ENCODE data around the gene MPPED1. TPM values are rescaled to one million over a fixed set of nuclear protein-coding genes. Genes with fewer than 3 reads are reported as not detected.

The MPPED1 gene
- total RNA-seq, 1 experiment from 2014 or later = not detected

DNA sequence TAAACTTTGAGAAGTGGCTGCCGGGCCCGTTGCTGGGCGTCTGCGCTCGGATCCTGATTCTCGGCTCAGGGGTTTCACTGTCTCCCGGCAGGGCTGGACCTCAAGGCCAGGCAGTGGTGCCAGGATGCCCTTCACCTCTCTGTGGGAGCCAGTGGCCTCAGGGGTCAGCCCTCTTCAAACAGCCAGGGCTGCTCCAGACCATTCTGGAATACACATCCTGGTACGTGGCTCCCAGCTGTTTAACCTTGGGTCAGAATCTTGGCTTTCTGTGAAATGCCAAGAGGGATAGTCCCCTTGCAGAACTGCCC is 70.5 kb downstream of the MPPED1 start:
- BruUV-seq (replicated peaks) = no TSS peak
- H3K4me3 Mint-ChIP-seq (ENCODE audit: low read depth, unreplicated experiment) = no peak overlapping the region
- no peaks in the 10 kb centered on the region for H3K4me1 Mint-ChIP-seq (ENCODE audit: low read depth, unreplicated experiment)
- TF ChIP-seq, protein P1, sequence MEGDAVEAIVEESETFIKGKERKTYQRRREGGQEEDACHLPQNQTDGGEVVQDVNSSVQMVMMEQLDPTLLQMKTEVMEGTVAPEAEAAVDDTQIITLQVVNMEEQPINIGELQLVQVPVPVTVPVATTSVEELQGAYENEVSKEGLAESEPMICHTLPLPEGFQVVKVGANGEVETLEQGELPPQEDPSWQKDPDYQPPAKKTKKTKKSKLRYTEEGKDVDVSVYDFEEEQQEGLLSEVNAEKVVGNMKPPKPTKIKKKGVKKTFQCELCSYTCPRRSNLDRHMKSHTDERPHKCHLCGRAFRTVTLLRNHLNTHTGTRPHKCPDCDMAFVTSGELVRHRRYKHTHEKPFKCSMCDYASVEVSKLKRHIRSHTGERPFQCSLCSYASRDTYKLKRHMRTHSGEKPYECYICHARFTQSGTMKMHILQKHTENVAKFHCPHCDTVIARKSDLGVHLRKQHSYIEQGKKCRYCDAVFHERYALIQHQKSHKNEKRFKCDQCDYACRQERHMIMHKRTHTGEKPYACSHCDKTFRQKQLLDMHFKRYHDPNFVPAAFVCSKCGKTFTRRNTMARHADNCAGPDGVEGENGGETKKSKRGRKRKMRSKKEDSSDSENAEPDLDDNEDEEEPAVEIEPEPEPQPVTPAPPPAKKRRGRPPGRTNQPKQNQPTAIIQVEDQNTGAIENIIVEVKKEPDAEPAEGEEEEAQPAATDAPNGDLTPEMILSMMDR (IDR thresholded peaks at IDR 0.05; ENCODE audit: unreplicated experiment) = no peak
- H3K9me3 Mint-ChIP-seq (ENCODE audit: low read depth, unreplicated experiment) = no peaks in the 10 kb centered on the region
- H3K27me3 Mint-ChIP-seq (ENCODE audit: unreplicated experiment) = peaks cover 18% of the 10 kb centered on the region
- CTCF ChIA-PET = no interaction called here
- H3K27ac Mint-ChIP-seq (ENCODE audit: unreplicated experiment) = no peak overlapping the region
- H3K36me3 Mint-ChIP-seq (ENCODE audit: insufficient read depth, unreplicated experiment) = no peaks in the 10 kb centered on the region
- intact Hi-C loops (cut with micrococcal nuclease; ENCODE audit: unreplicated experiment) = no loop called here
- no peak for DNase-seq

DNA sequence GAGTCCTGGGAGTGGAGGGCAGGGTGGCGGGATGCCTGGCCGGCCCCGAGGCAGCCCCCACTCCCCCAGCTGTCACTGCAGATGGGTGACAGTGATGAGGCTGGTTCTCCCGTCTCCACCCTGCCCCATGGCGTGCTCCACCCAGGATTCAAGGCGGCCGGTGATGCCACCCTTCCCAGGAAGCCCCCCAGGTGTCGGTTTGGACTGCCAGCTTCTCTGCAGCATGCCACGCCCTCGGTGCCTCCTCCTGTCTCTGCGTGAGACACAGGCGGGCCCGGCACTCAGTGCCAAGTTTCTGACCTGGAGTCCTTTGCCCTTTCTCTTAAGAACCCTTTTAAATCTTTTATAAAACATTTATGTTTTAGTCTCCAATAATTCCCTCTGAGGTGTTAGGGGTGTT is 71.5 kb downstream of the MPPED1 start:
- intact Hi-C loops (cut with micrococcal nuclease; ENCODE audit: unreplicated experiment) = no loop called here
- peaks cover 18% of the 10 kb centered on the region for H3K27me3 Mint-ChIP-seq (ENCODE audit: unreplicated experiment)

DNA sequence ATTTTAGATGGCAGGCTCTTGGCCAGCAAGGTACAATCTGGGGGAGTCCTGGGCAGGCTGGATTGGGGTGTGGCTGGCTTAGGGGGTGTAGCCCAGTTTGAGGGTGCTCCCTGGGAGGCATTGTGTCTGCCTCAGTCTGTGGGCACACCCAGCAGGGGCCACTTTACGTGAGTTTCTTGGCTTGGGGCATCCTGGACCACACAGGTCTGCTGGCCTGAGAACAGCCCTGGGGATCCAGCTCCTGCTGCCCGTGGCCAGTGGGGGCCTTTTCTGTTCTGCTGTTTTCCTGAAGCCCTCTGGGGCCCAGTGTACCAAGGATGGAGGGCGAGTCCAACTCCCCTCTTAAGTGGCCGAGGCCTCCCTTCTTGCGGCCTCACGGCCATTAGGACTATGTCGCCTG is 71.9 kb downstream of the MPPED1 start:
- Mint-ChIP-seq H3K4me1 (ENCODE audit: low read depth, unreplicated experiment) (no peaks in the 10 kb centered on the region), H3K27me3 (ENCODE audit: unreplicated experiment) (peaks cover 18% of the 10 kb centered on the region), H3K9me3 (ENCODE audit: low read depth, unreplicated experiment) (no peaks in the 10 kb centered on the region), H3K36me3 (ENCODE audit: insufficient read depth, unreplicated experiment) (no peaks in the 10 kb centered on the region), H3K4me3 (ENCODE audit: low read depth, unreplicated experiment) (no peak overlapping the region), H3K27ac (ENCODE audit: unreplicated experiment) (no peak overlapping the region)
- BruUV-seq (replicated peaks) = no TSS peak
- intact Hi-C loops (cut with micrococcal nuclease; ENCODE audit: unreplicated experiment) = no loop called here
- DNase-seq = no peak
- CTCF ChIA-PET = no interaction called here
- TF ChIP-seq, protein P1 (IDR thresholded peaks at IDR 0.05; ENCODE audit: unreplicated experiment) = no peak

More for the DNA sequence above, 71.5 kb downstream of the MPPED1 start:
- DNase-seq = no peak
- H3K9me3 Mint-ChIP-seq (ENCODE audit: low read depth, unreplicated experiment) = no peaks in the 10 kb centered on the region
- H3K36me3 Mint-ChIP-seq (ENCODE audit: insufficient read depth, unreplicated experiment) = no peaks in the 10 kb centered on the region
- TF ChIP-seq, protein P1 (IDR thresholded peaks at IDR 0.05; ENCODE audit: unreplicated experiment) = no peak
- no peaks in the 10 kb centered on the region for H3K4me1 Mint-ChIP-seq (ENCODE audit: low read depth, unreplicated experiment)
- H3K4me3 Mint-ChIP-seq (ENCODE audit: low read depth, unreplicated experiment) = no peak overlapping the region
- CTCF ChIA-PET = no interaction called here
- no TSS peak for BruUV-seq (replicated peaks)
- H3K27ac Mint-ChIP-seq (ENCODE audit: unreplicated experiment) = no peak overlapping the region

DNA sequence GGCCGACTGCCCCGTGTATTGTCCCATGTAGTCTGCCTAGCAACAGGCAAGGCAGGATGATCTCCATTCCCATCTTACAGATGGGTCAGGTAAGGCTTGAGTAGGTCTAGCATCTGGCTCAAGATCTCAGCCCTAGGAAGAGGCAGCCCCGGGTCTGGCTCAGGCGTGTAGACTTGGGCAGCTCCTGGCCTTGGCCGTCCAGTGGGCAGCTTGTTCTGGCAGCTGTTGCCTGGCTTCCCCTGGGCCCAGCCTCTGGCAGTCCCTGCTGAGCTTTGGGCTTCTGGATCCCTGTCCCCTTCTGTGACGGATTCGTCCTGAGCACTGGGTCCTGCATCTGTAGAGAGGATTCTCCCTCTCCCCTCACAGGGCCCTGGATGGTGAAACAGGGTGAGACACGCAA is 72.4 kb downstream of the MPPED1 start:
- H3K9me3 Mint-ChIP-seq (ENCODE audit: low read depth, unreplicated experiment) = no peaks in the 10 kb centered on the region
- TF ChIP-seq, protein P1 (IDR thresholded peaks at IDR 0.05; ENCODE audit: unreplicated experiment) = no peak
- no peak overlapping the region for H3K27ac Mint-ChIP-seq (ENCODE audit: unreplicated experiment)
- H3K27me3 Mint-ChIP-seq (ENCODE audit: unreplicated experiment) = peaks cover 20% of the 10 kb centered on the region
- DNase-seq = no peak
- no peak overlapping the region for H3K4me3 Mint-ChIP-seq (ENCODE audit: low read depth, unreplicated experiment)
- H3K36me3 Mint-ChIP-seq (ENCODE audit: insufficient read depth, unreplicated experiment) = no peaks in the 10 kb centered on the region
- no peaks in the 10 kb centered on the region for H3K4me1 Mint-ChIP-seq (ENCODE audit: low read depth, unreplicated experiment)
- no TSS peak for BruUV-seq (replicated peaks)
- intact Hi-C loops (cut with micrococcal nuclease; ENCODE audit: unreplicated experiment) = no loop called here
- CTCF ChIA-PET = no interaction called here

All from Calu3 (cell line).